ENCODE data around the gene HSPB2. TPM values are rescaled to one million over a fixed set of nuclear protein-coding genes. Genes with fewer than 3 reads are reported as not detected.

The HSPB2 gene
- total and polyA plus RNA-seq, 8 donors: 0.37 to 5.1 (median 3.0) TPM; not detected in 4

DNA sequence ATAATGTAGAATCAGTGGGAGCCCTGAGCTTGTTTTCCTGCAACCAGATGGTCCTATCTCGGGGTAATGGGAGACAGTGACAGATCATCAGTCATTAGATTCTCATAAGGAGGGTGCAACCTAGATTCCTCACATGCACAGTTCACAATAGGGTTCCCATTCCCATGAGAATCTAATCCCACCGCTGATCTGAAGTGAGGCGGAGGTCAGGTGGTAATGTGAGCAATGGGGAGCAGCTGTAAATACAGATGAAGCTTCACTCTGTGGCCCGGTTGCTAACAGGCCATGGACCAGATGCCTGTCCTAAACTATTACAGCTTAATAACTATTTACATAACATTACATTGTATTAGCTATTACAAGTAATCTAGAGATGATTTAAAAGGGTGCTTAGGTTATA, 41.6 kb downstream of the HSPB2 start:
- H3K36me3 ChIP-seq: peaks cover 0 to 7% (median 0%) of the 10 kb centered on the region in 4 donors
- TF ChIP-seq EP300 (IDR thresholded peaks at IDR 0.05) (no peak), POLR2AphosphoS5 (IDR thresholded peaks at IDR 0.05) (no peak), POLR2A (IDR thresholded peaks at IDR 0.05) (no peak)
- TF ChIP-seq, protein P1, sequence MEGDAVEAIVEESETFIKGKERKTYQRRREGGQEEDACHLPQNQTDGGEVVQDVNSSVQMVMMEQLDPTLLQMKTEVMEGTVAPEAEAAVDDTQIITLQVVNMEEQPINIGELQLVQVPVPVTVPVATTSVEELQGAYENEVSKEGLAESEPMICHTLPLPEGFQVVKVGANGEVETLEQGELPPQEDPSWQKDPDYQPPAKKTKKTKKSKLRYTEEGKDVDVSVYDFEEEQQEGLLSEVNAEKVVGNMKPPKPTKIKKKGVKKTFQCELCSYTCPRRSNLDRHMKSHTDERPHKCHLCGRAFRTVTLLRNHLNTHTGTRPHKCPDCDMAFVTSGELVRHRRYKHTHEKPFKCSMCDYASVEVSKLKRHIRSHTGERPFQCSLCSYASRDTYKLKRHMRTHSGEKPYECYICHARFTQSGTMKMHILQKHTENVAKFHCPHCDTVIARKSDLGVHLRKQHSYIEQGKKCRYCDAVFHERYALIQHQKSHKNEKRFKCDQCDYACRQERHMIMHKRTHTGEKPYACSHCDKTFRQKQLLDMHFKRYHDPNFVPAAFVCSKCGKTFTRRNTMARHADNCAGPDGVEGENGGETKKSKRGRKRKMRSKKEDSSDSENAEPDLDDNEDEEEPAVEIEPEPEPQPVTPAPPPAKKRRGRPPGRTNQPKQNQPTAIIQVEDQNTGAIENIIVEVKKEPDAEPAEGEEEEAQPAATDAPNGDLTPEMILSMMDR (IDR thresholded peaks at IDR 0.05): no peak
- intact Hi-C loops (cut with DNase I; ENCODE audit: low total_unique reads): no loop called here
- H3K4me1 ChIP-seq: no peaks in the 10 kb centered on the region
- no peak overlapping the region for H3K27ac ChIP-seq
- H3K27me3 ChIP-seq: no peaks in the 10 kb centered on the region
- no peaks in the 10 kb centered on the region for H3K9me3 ChIP-seq
- 90 to 96% (median 93%) methylated on average over 4 of the region's 4 CpGs for WGBS, 5 donors
- DNase-seq: no peak
- no peak overlapping the region for H3K4me3 ChIP-seq

DNA sequence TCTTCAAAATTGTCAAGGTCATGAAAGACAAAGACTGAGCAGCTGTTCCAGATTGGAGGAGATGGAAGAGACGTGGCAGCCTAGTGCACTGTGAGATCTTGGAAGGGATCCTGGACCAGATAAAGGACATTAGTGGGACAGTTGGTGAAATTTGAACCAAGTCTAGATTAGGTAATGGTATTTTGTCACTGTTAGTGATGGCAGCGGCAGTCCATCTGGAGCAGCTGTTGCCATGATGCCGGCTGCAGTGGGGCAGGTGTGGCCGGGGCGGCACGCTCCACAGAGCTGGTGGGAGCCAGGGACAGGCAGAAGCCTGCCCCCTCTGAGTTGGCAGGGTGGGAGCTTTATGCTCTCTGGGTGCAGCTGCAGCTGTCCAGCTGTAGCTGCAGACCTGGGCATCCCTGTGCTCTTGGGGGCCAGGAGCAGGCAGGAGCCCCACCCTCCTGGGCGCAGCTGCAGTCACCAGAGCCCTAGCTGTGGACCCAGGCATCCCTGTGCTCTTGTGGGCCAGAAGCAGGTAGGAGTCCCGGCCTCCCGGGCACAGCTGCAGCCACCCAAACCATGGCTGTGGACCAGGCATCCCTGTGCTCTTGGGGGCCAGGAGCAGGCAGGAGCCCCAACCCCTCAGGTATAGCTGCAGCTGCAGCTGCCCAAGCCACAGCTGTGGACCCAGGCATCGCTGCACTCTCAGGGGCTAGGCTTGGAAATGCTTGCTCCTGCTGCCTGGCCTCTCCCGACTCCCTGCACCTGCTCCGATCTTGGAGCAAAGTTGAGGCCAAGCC, 45.3 kb downstream of the HSPB2 start:
- 92 to 98% (median 94%) methylated on average over 9 to 12 of the region's 12 CpGs for WGBS, 5 donors
- Histone ChIP-seq H3K4me3 (no peak overlapping the region), H3K4me1 (peaks cover 0 to 6% (median 5%) of the 10 kb centered on the region in 4 donors), H3K27me3 (no peaks in the 10 kb centered on the region), H3K9me3 (no peaks in the 10 kb centered on the region), H3K27ac (no peak overlapping the region), H3K36me3 (peaks cover 0 to 7% (median 0%) of the 10 kb centered on the region in 4 donors)
- TF ChIP-seq POLR2A (IDR thresholded peaks at IDR 0.05) (no peak), POLR2AphosphoS5 (IDR thresholded peaks at IDR 0.05) (no peak), EP300 (IDR thresholded peaks at IDR 0.05) (no peak)
- TF ChIP-seq, protein P1 (IDR thresholded peaks at IDR 0.05): no peak
- intact Hi-C loops (cut with DNase I; ENCODE audit: low total_unique reads): no loop called here
- no peak for DNase-seq

DNA sequence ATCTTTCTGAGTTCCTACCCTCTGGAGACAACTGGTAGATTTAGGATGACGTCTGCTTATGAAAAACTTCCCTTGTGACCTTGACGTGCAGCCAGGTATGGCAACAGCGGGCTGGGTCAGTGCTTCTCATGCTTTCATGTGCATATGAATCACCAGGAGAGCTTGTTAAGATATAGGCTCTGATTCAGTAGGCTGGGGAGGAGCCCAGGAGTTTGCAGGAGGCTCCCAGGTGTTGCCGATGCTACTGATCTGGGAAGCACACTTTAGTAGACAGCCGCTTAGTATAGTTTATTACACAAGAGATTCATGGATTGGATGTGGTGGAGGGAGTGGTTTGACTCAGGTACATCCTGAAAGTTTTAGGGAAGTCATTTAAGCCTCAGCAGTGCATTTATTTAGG, 48.4 kb downstream of the HSPB2 start:
- no peak for TF ChIP-seq EP300 (IDR thresholded peaks at IDR 0.05)
- TF ChIP-seq POLR2A (IDR thresholded peaks at IDR 0.05): no peak
- TF ChIP-seq POLR2AphosphoS5 (IDR thresholded peaks at IDR 0.05): peak in 2 of 3 donors; percentile 40 to 78
- TF ChIP-seq, protein P1 (IDR thresholded peaks at IDR 0.05): no peak
- 36 to 68% (median 44%) methylated on average over 5 of the region's 5 CpGs for WGBS, 5 donors
- DNase-seq: peak; percentile 70 to 81
- Histone ChIP-seq H3K36me3 (peaks cover 0 to 7% (median 0%) of the 10 kb centered on the region in 4 donors), H3K27me3 (no peaks in the 10 kb centered on the region), H3K4me1 (peaks cover 0 to 6% (median 5%) of the 10 kb centered on the region in 4 donors), H3K9me3 (no peaks in the 10 kb centered on the region), H3K27ac (peak overlapping the region; percentile 15 to 49 (median 42)), H3K4me3 (no peak overlapping the region)
- intact Hi-C loops (cut with DNase I; ENCODE audit: low total_unique reads): no loop called here

DNA sequence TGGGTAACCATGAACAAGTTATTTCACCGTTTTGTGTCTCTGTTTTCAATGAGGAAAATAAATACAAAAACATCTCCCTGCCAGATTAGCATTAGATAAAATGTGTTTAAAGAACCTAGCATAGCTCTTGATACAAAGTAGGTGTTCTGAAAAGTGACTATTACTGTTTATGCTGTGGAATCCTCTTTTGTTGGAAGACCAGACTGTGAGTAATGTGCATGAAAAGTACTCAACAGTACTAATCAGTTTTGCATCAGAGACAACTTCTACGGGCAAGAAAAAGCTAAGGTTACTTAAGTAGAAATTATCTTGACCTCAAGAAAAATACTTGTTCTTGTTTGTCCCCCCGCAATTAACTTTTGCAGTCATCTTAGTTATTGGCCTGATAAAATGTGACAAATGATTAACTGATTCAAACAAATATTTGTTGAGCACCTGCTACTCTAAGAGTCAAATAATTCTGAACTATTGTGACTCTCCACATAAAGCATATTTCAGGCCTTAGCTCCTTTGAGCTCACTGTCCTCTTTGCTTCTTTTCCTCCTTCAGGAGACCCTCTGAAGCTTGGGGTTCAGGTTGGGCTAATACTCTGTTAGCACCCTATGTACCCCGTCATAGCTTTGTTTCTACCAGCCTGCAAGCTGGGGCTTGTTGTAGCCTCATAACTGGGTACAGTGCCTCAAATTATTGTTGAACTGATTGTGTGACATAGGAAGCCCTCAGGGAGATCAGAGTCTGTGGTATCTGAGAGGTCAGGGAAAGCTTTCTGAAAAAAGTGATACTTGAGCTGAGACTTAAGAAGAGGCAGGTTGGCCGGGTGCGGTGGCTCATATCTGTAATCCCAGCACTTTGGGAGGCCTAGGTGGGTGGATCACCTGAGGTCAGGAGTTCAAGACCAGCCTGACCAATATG, 49.1 kb downstream of the HSPB2 start:
- H3K9me3 ChIP-seq: no peaks in the 10 kb centered on the region
- DNase-seq: no peak
- intact Hi-C loops (cut with DNase I; ENCODE audit: low total_unique reads): no loop called here
- peaks cover 0 to 7% (median 0%) of the 10 kb centered on the region in 4 donors for H3K36me3 ChIP-seq
- H3K27ac ChIP-seq: peak overlapping the region in 4 of 5 donors; percentile 15 to 49 (median 44)
- H3K27me3 ChIP-seq: no peaks in the 10 kb centered on the region
- no peak overlapping the region for H3K4me3 ChIP-seq
- TF ChIP-seq POLR2AphosphoS5 (IDR thresholded peaks at IDR 0.05) (no peak), EP300 (IDR thresholded peaks at IDR 0.05) (no peak), POLR2A (IDR thresholded peaks at IDR 0.05) (no peak)
- TF ChIP-seq, protein P1 (IDR thresholded peaks at IDR 0.05): no peak
- 51 to 72% (median 64%) methylated on average over 6 of the region's 6 CpGs for WGBS, 5 donors
- peaks cover 0 to 6% (median 5%) of the 10 kb centered on the region in 4 donors for H3K4me1 ChIP-seq
